Measurements from ENCODE around the gene TELO2.

Gene TELO2

GRCh38 chr16:1492923-1493745 is at the start of gene TELO2:
Gene TELO2 (plus strand): TSS chr16:1493360. CDS start chr16:1494282, 922 bp downstream.
- DNase-seq: peak; percentile 47

GRCh38 chr16:1443403-1443973 is 49.7 kb upstream of the TELO2 start:
- no peak for DNase-seq

GRCh38 chr16:1443980-1444729 is 49.0 kb upstream of the TELO2 start, which contains the start of gene CCDC154:
Gene CCDC154 (minus strand): TSS chr16:1444556. CDS start chr16:1444322, 234 bp downstream.
- DNase-seq: no peak

- DNase-seq: no peak
Measured at GRCh38 chr16:1444730-1445517, 48.2 kb upstream of the TELO2 start.

- no peak for DNase-seq
Measured at GRCh38 chr16:1445518-1446203, 47.5 kb upstream of the TELO2 start.

GRCh38 chr16:1446296-1447080 is 46.7 kb upstream of the TELO2 start:
- no peak for DNase-seq

- DNase-seq: no peak
Measured at GRCh38 chr16:1447965-1448364, 45.2 kb upstream of the TELO2 start.

- no peak for DNase-seq
Measured at GRCh38 chr16:1448536-1449116, 44.5 kb upstream of the TELO2 start.

GRCh38 chr16:1449201-1449788 is 43.9 kb upstream of the TELO2 start:
- DNase-seq: no peak

GRCh38 chr16:1450218-1450617 is 42.9 kb upstream of the TELO2 start:
- no peak for DNase-seq

GRCh38 chr16:1450841-1451240 is 42.3 kb upstream of the TELO2 start:
- DNase-seq: no peak

- DNase-seq: no peak
Measured at GRCh38 chr16:1451702-1452392, 41.3 kb upstream of the TELO2 start.

GRCh38 chr16:1452530-1452929 is 40.6 kb upstream of the TELO2 start:
- DNase-seq: no peak

- DNase-seq: no peak
Measured at GRCh38 chr16:1453316-1453715, 39.8 kb upstream of the TELO2 start.

GRCh38 chr16:1454561-1454960 is 38.6 kb upstream of the TELO2 start:
- no peak for DNase-seq

- no peak for DNase-seq
Measured at GRCh38 chr16:1455190-1456171, 37.7 kb upstream of the TELO2 start.

- no peak for DNase-seq
Measured at GRCh38 chr16:1456951-1457350, 36.2 kb upstream of the TELO2 start.

- DNase-seq: no peak
Measured at GRCh38 chr16:1457489-1458245, 35.5 kb upstream of the TELO2 start.
